Measurements from ENCODE around the gene TMEM145. TPM values are rescaled to one million over a fixed set of nuclear protein-coding genes. Genes with fewer than 3 reads are reported as not detected.
A peak's percentile ranks its signal among the peaks of the same experiment; 100 is the strongest.

Gene TMEM145
- total RNA-seq, 8 experiments from 2014 or later: 0.42 to 18.5 (median 5.9) TPM; not detected in 1

DNA sequence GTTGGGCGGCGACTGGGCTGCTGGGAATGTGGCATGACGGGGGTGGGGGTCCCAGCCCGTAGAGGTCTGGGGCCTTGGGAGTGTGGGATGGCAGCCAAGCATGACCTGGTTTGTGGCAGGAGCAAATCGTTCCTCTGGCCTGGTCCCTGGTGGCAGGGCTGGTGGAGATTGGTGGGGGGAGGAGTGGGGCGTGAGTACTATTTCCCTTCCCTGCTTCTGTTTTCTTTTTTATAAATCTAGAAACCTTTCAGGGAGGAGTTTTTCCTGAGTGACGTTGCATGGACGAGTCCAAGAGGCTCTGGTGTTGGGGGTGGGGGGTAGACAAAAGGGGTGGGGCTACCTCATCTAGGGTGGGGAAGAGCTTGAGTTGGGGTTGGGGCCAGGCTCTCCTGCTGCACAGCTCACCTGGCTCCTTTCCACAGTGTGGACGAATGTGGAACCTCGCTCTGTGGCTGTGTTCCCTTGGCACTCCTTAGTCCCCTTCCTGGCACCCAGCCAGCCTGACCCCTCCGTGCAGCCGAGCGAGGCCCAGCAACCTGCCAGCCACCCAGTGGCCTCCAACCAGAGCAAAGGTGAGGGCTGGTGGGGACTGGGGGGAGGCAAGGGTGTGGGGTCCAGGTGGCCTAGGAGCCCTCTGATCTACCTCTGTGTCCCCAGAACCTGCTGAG lies 26.6 kb upstream of the TMEM145 start:
- ATAC-seq (replicated peaks in 6 of 8): no peak
- in situ Hi-C loops (cut with MboI; ENCODE audit: low pct_unique_long_range_greater_than_20kb in 2 of 9, low sequenced_read_pairs in 9 of 9, unreplicated experiment in 9 of 9): no loop called here
- no peak overlapping the region for H3K4me3 ChIP-seq
- WGBS, 10 experiments: 0 to 90% methylated on average over 1 to 2 of the region's 13 CpGs; no CpG with 5 or more reads in 8 of the 10 experiments
- no peak overlapping the region for H3K27ac ChIP-seq
- peaks cover 31 to 33% of the 10 kb centered on the region in 2 donors for H3K4me1 ChIP-seq (replicated peaks in 1 of 2)

GRCh38 chr19:42287017-42287826 lies 25.9 kb upstream of the TMEM145 start:
- H3K4me1 ChIP-seq (replicated peaks in 1 of 2): peaks cover 23 to 26% of the 10 kb centered on the region in 2 donors
- no peak overlapping the region for H3K27ac ChIP-seq
- H3K4me3 ChIP-seq: no peak overlapping the region
- no peak for ATAC-seq (replicated peaks in 6 of 8)
- in situ Hi-C loops (cut with MboI; ENCODE audit: low pct_unique_long_range_greater_than_20kb in 2 of 9, low sequenced_read_pairs in 9 of 9, unreplicated experiment in 9 of 9): no loop called here
- 83 to 100% (median 94%) methylated on average over 1 to 14 of the region's 30 CpGs; no CpG with 5 or more reads in 3 of the 10 experiments for WGBS, 10 experiments

GRCh38 chr19:42287827-42288107 lies 25.3 kb upstream of the TMEM145 start:
- Histone ChIP-seq H3K4me3 (no peak overlapping the region), H3K4me1 (replicated peaks in 1 of 2) (peaks cover 18 to 21% of the 10 kb centered on the region in 2 donors), H3K27ac (no peak overlapping the region)
- WGBS, 10 experiments: 100% methylated on average over 1 of the region's 10 CpGs; no CpG with 5 or more reads in 8 of the 10 experiments
- in situ Hi-C loops (cut with MboI; ENCODE audit: low pct_unique_long_range_greater_than_20kb in 2 of 9, low sequenced_read_pairs in 9 of 9, unreplicated experiment in 9 of 9): no loop called here
- no peak for ATAC-seq (replicated peaks in 6 of 8)

- ATAC-seq (replicated peaks in 6 of 8): no peak
- in situ Hi-C loops (cut with MboI; ENCODE audit: low pct_unique_long_range_greater_than_20kb in 2 of 9, low sequenced_read_pairs in 9 of 9, unreplicated experiment in 9 of 9): no loop called here
- Histone ChIP-seq H3K27ac (no peak overlapping the region), H3K4me3 (no peak overlapping the region), H3K4me1 (replicated peaks in 1 of 2) (peaks cover 11 to 14% of the 10 kb centered on the region in 2 donors)
- 80 to 100% (median 100%) methylated on average over 1 to 2 of the region's 4 CpGs; no CpG with 5 or more reads in 7 of the 10 experiments for WGBS, 10 experiments
Observed at GRCh38 chr19:42288387-42288786, 24.7 kb upstream of the TMEM145 start.

DNA sequence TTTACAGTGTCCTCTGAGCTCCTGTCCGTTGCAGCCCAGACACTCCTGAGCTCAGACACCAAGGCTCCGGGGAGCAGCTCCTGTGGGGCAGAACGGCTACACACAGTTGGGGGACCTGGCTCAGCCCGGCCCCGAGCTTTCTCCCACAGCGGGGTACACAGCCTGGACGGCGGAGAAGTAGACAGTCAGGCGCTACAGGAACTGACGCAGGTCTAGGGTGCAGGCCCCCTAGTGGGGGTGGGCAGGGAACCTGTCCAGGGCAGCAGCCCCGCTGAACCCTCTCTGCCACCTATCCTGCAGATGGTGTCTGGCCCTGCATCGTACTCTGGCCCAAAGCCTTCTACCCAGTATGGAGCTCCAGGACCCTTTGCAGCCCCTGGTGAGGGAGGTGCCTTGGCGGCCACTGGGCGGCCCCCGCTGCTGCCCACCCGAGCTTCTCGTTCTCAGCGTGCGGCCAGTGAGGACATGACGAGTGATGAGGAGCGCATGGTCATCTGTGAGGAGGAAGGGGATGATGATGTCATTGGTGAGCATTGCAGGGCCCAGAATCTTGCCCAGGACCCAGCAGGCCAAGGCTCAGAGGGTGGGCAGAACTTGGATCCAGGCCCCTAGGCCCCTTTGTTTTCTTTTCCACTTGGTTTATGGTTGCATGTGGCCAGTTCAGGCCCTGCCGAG lies 24.1 kb upstream of the TMEM145 start:
- in situ Hi-C loops (cut with MboI; ENCODE audit: low pct_unique_long_range_greater_than_20kb in 2 of 9, low sequenced_read_pairs in 9 of 9, unreplicated experiment in 9 of 9): no loop called here
- Histone ChIP-seq H3K4me3 (no peak overlapping the region), H3K27ac (no peak overlapping the region), H3K4me1 (replicated peaks in 1 of 2) (peaks cover 10 to 14% of the 10 kb centered on the region in 2 donors)
- no peak for ATAC-seq (replicated peaks in 6 of 8)
- whole genome bisulfite sequencing, 10 experiments: 80 to 98% (median 92%) methylated on average over 1 to 13 of the region's 22 CpGs; no CpG with 5 or more reads in 6 of the 10 experiments

DNA sequence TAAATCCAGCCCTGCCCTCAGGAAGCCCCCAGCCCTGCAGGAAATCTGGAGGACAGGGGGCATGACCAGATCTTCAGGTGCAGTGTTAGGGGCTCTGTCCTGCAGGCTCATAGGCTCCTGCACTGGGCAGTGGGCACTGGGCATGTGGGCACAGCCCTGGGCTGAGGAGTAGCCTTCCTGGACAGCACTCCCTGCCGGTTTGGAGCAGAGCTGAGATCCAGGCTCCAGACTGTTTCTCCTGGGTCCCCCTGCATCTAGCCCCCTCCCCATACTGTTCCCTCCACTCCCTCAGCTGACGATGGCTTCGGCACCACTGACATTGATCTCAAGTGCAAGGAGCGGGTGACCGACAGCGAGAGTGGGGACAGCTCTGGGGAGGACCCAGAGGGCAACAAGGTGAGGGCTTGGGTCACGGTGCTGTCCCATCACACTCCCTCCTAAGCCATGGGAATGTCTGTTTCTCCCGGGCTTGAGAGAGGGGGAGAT lies 23.5 kb upstream of the TMEM145 start:
- Histone ChIP-seq H3K4me3 (no peak overlapping the region), H3K4me1 (replicated peaks in 1 of 2) (peaks cover 10 to 14% of the 10 kb centered on the region in 2 donors), H3K27ac (no peak overlapping the region)
- in situ Hi-C loops (cut with MboI; ENCODE audit: low pct_unique_long_range_greater_than_20kb in 2 of 9, low sequenced_read_pairs in 9 of 9, unreplicated experiment in 9 of 9): no loop called here
- ATAC-seq (replicated peaks in 6 of 8): no peak
- WGBS, 10 experiments: 83 to 100% methylated on average over 1 to 2 of the region's 8 CpGs; no CpG with 5 or more reads in 8 of the 10 experiments

DNA sequence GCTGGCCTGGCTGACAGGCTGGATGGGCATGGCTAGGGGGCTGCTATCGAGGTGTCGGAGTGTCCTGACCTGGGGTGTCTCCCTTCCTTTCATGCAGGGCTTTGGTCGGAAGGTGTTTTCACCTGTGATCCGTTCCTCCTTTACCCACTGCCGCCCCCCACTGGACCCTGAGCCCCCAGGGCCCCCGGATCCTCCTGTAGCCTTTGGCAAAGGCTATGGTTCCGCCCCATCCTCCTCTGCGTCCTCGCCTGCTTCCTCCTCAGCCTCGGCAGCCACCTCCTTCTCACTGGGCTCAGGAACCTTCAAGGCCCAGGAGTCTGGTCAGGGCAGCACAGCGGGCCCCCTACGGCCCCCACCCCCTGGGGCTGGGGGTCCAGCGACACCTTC lies 23.0 kb upstream of the TMEM145 start:
- no peak overlapping the region for H3K27ac ChIP-seq
- in situ Hi-C loops (cut with MboI; ENCODE audit: low pct_unique_long_range_greater_than_20kb in 2 of 9, low sequenced_read_pairs in 9 of 9, unreplicated experiment in 9 of 9): no loop called here
- no peak overlapping the region for H3K4me3 ChIP-seq
- no CpG with 5 or more reads among the region's 13 CpGs for WGBS, 10 experiments
- peaks cover 10 to 11% of the 10 kb centered on the region in 2 donors for H3K4me1 ChIP-seq (replicated peaks in 1 of 2)
- no peak for ATAC-seq (replicated peaks in 6 of 8)

GRCh38 chr19:42290523-42291434 lies 22.3 kb upstream of the TMEM145 start:
- in situ Hi-C loops (cut with MboI; ENCODE audit: low pct_unique_long_range_greater_than_20kb in 2 of 9, low sequenced_read_pairs in 9 of 9, unreplicated experiment in 9 of 9): no loop called here
- no peak overlapping the region for H3K4me3 ChIP-seq
- peak in 6 of 8 experiments; percentile 31 to 71 (median 40) for ATAC-seq (replicated peaks in 6 of 8)
- H3K27ac ChIP-seq: no peak overlapping the region
- 70 to 100% methylated on average over 2 to 3 of the region's 31 CpGs; no CpG with 5 or more reads in 8 of the 10 experiments for WGBS, 10 experiments
- peaks cover 4 to 5% of the 10 kb centered on the region in 2 donors for H3K4me1 ChIP-seq (replicated peaks in 1 of 2)

- 33 to 100% (median 67%) methylated on average over 1 to 7 of the region's 9 CpGs; no CpG with 5 or more reads in 7 of the 10 experiments for WGBS, 10 experiments
- Histone ChIP-seq H3K4me3 (no peak overlapping the region), H3K27ac (no peak overlapping the region), H3K4me1 (replicated peaks in 1 of 2) (no peaks in the 10 kb centered on the region)
- peak in 4 of 8 experiments; percentile 8 to 59 (median 11) for ATAC-seq (replicated peaks in 6 of 8)
- in situ Hi-C loops (cut with MboI; ENCODE audit: low pct_unique_long_range_greater_than_20kb in 2 of 9, low sequenced_read_pairs in 9 of 9, unreplicated experiment in 9 of 9): no loop called here
Observed at GRCh38 chr19:42291435-42291810, 21.7 kb upstream of the TMEM145 start.

GRCh38 chr19:42292042-42292960 lies 20.8 kb upstream of the TMEM145 start:
- Histone ChIP-seq H3K4me1 (replicated peaks in 1 of 2) (no peaks in the 10 kb centered on the region), H3K4me3 (no peak overlapping the region), H3K27ac (no peak overlapping the region)
- no peak for ATAC-seq (replicated peaks in 6 of 8)
- in situ Hi-C loops (cut with MboI; ENCODE audit: low pct_unique_long_range_greater_than_20kb in 2 of 9, low sequenced_read_pairs in 9 of 9, unreplicated experiment in 9 of 9): no loop called here
- 100% methylated on average over 1 to 6 of the region's 27 CpGs; no CpG with 5 or more reads in 6 of the 10 experiments for WGBS, 10 experiments

- WGBS, 10 experiments: no CpG with 5 or more reads among the region's 14 CpGs
- in situ Hi-C loops (cut with MboI; ENCODE audit: low pct_unique_long_range_greater_than_20kb in 2 of 9, low sequenced_read_pairs in 9 of 9, unreplicated experiment in 9 of 9): no loop called here
- no peak overlapping the region for H3K27ac ChIP-seq
Observed at GRCh38 chr19:42292963-42293362, 20.1 kb upstream of the TMEM145 start.

More at GRCh38 chr19:42292963-42293362, 20.1 kb upstream of the TMEM145 start:
- Histone ChIP-seq H3K4me1 (replicated peaks in 1 of 2) (no peaks in the 10 kb centered on the region), H3K4me3 (no peak overlapping the region)
- no peak for ATAC-seq (replicated peaks in 6 of 8)
